Spleen (tissue), 7 donors: Measurements from ENCODE around the gene RNF31.
A peak's percentile ranks its signal among the peaks of the same experiment; 100 is the strongest.

ENCODE experiments used
- CTCF ChIP-seq, 11 experiments: fragments of 200-600 bp in 7 of 11; fragments of 450-650 bp in 4 of 11; sonication (generic) in 4 of 11; IDR thresholded peaks in 8 of 11; conservative IDR thresholded peaks in 3 of 11; 1 replicate in 7 of 11; 2 replicates in 4 of 11; pipeline versions ENCODE4 v1.4.0 to v1.8.0; 2016 to 2021; ENCODE audit warnings: antibody characterized with exemption in 11 of 11, inconsistent platforms in 4 of 11, mild to moderate bottlenecking in 1 of 11
- POLR2A ChIP-seq, 3 donors: fragments of 450-650 bp; IDR thresholded peaks; one replicate each; pipeline ENCODE4 v1.5.1; 2017; ENCODE audit warnings: antibody characterized with exemption in 3 of 3, mild to moderate bottlenecking in 1 of 3
- POLR2AphosphoS5 ChIP-seq, 3 donors: sonication (generic); formaldehyde crosslinking; IDR thresholded peaks; one replicate each; pipeline ENCODE4 v1.5.1; 2017; ENCODE audit warnings: antibody characterized with exemption in 3 of 3
- donor health status: DM: no; HTN: no; CAD: no; lungs with moderate emphysema.
- donor health status: DM: no; HTN: no; CAD: no.
- donor health status: DM: no; HTN: no; CAD: no.

GRCh38 chr14:24141097-24141880, 6.0 kb upstream of the RNF31 start, which contains the start of gene EMC9:
- TF ChIP-seq CTCF (IDR thresholded peaks at IDR 0.05 in 8 of 11, conservative IDR thresholded peaks at IDR 0.05 in 3 of 11) (peak; percentile 76 to 94 (median 90)), POLR2AphosphoS5 (IDR thresholded peaks at IDR 0.05) (peak; percentile 94 to 96 (median 95)), POLR2A (IDR thresholded peaks at IDR 0.05) (peak in 2 of 3 donors; percentile 33 to 74)
